Nephron progenitor cell (in vitro differentiated cells): ENCODE data around the gene EDNRA.

Experiments
- DNase-seq: peaks from one replicate; pipeline ENCODE4 v3.0.0; 2021
- H3K27ac Mint-ChIP-seq: 2 replicates; pipeline ENCODE4 v1.8.0; 2021; ENCODE audit warnings: mild to moderate bottlenecking, moderate library complexity, mixed read lengths
- H3K27me3 Mint-ChIP-seq: 2 replicates; pipeline ENCODE4 v1.8.0; 2021; ENCODE audit warnings: mild to moderate bottlenecking, low read depth, mixed read lengths; ENCODE audit not compliant: poor library complexity
- H3K36me3 Mint-ChIP-seq: 2 replicates; pipeline ENCODE4 v1.8.0; 2021; ENCODE audit warnings: low read depth, mixed read lengths
- H3K4me1 Mint-ChIP-seq: 2 replicates; pipeline ENCODE4 v1.8.0; 2021; ENCODE audit warnings: mixed read lengths
- H3K4me3 Mint-ChIP-seq: 2 replicates; pipeline ENCODE4 v1.8.0; 2021; ENCODE audit warnings: mild to moderate bottlenecking, moderate library complexity, mixed read lengths
- H3K9me3 Mint-ChIP-seq: 2 replicates; pipeline ENCODE4 v1.8.0; 2021; ENCODE audit warnings: mild to moderate bottlenecking, moderate library complexity, mixed read lengths
- CTCF ChIP-seq: fragments of 200-600 bp; sonication (generic); IDR thresholded peaks from 2 replicates; pipeline ENCODE4 v1.5.0; 2021; ENCODE audit warnings: antibody characterized with exemption

Gene EDNRA

GRCh38 chr4:147586637-147587036, 105.7 kb downstream of the EDNRA start:
- Mint-ChIP-seq H3K27ac (no peak overlapping the region), H3K4me1 (peaks cover 42% of the 10 kb centered on the region), H3K9me3 (peaks cover 24% of the 10 kb centered on the region), H3K27me3 (no peaks in the 10 kb centered on the region), H3K36me3 (peaks cover 12% of the 10 kb centered on the region), H3K4me3 (no peak overlapping the region)
- DNase-seq = no peak
- no peak for TF ChIP-seq CTCF

- no peak overlapping the region for H3K4me3 Mint-ChIP-seq
- H3K36me3 Mint-ChIP-seq = peaks cover 12% of the 10 kb centered on the region
- no peaks in the 10 kb centered on the region for H3K27me3 Mint-ChIP-seq
- DNase-seq = no peak
- peaks cover 38% of the 10 kb centered on the region for H3K4me1 Mint-ChIP-seq
- TF ChIP-seq CTCF = no peak
- H3K27ac Mint-ChIP-seq = no peak overlapping the region
- peaks cover 24% of the 10 kb centered on the region for H3K9me3 Mint-ChIP-seq
These were observed 106.1 kb downstream of the EDNRA start for GRCh38 chr4:147587041-147587440.

- peak; percentile 9 for DNase-seq
- Mint-ChIP-seq H3K4me3 (no peak overlapping the region), H3K36me3 (peaks cover 11% of the 10 kb centered on the region), H3K27ac (no peak overlapping the region), H3K9me3 (peaks cover 18% of the 10 kb centered on the region), H3K27me3 (peaks cover 3% of the 10 kb centered on the region), H3K4me1 (peaks cover 38% of the 10 kb centered on the region)
- TF ChIP-seq CTCF = no peak
These were observed 108.7 kb downstream of the EDNRA start for GRCh38 chr4:147589586-147589985.

GRCh38 chr4:147590249-147590920, 109.5 kb downstream of the EDNRA start:
- Mint-ChIP-seq H3K27ac (no peak overlapping the region), H3K4me1 (peaks cover 38% of the 10 kb centered on the region), H3K4me3 (no peak overlapping the region), H3K9me3 (peaks cover 11% of the 10 kb centered on the region), H3K27me3 (peaks cover 6% of the 10 kb centered on the region), H3K36me3 (peaks cover 6% of the 10 kb centered on the region)
- peak; percentile 75 for DNase-seq
- peak; percentile 80 for TF ChIP-seq CTCF

GRCh38 chr4:147591106-147591505, 110.2 kb downstream of the EDNRA start:
- Mint-ChIP-seq H3K27ac (no peak overlapping the region), H3K27me3 (peaks cover 6% of the 10 kb centered on the region), H3K4me1 (peaks cover 36% of the 10 kb centered on the region), H3K9me3 (peaks cover 4% of the 10 kb centered on the region), H3K36me3 (no peaks in the 10 kb centered on the region), H3K4me3 (no peak overlapping the region)
- DNase-seq = no peak
- no peak for TF ChIP-seq CTCF

- H3K9me3 Mint-ChIP-seq = peaks cover 3% of the 10 kb centered on the region
- DNase-seq = no peak
- no peaks in the 10 kb centered on the region for H3K36me3 Mint-ChIP-seq
- peaks cover 6% of the 10 kb centered on the region for H3K27me3 Mint-ChIP-seq
- H3K4me3 Mint-ChIP-seq = no peak overlapping the region
- TF ChIP-seq CTCF = no peak
- H3K27ac Mint-ChIP-seq = no peak overlapping the region
- H3K4me1 Mint-ChIP-seq = peaks cover 21% of the 10 kb centered on the region
These were observed 113.2 kb downstream of the EDNRA start for GRCh38 chr4:147594107-147594506.
